MCF 10A (cell line): ENCODE results near the gene CACNA1H. TPM values are rescaled to one million over a fixed set of nuclear protein-coding genes. Genes with fewer than 3 reads are reported as not detected.

Source experiments
- BruUV-seq: library from RNA; stranded (reverse); fragments of 400-500 nt; replicated peaks from 2 replicates; lab custom pipeline; 2021; lab: Mats Ljungman, UMichigan
- CTCF ChIA-PET: fragments of 300-600 bp; sonication (Branson Sonifier 250); formaldehyde crosslinking; extraction: SDS; loops from one replicate; lab custom pipeline; 2021; ENCODE audit warnings: antibody characterized with exemption, inconsistent platforms; lab: Yijun Ruan, JAX
- POLR2A ChIA-PET: fragments of 300-600, 350-650 bp; sonication (Branson Sonifier 250); formaldehyde crosslinking; extraction: SDS; loops from one replicate; lab custom pipeline; 2020; ENCODE audit warnings: antibody characterized with exemption, inconsistent platforms; lab: Yijun Ruan, JAX
- DNase-seq: peaks from one replicate; pipeline ENCODE4 v3.0.0-alpha.2; 2018; ENCODE audit not compliant: unreplicated experiment
- H3K27ac Mint-ChIP-seq: one replicate; pipeline ENCODE4 v1.8.0; 2022; ENCODE audit warnings: mild to moderate bottlenecking, low read depth, mixed read lengths; ENCODE audit not compliant: unreplicated experiment
- H3K27me3 Mint-ChIP-seq: one replicate; pipeline ENCODE4 v1.8.0; 2022; ENCODE audit warnings: mixed read lengths; ENCODE audit not compliant: insufficient read depth, unreplicated experiment
- H3K36me3 Mint-ChIP-seq: one replicate; pipeline ENCODE4 v1.8.0; 2022; ENCODE audit warnings: mild to moderate bottlenecking, moderate library complexity, mixed read lengths; ENCODE audit not compliant: insufficient read depth, unreplicated experiment
- H3K4me1 Mint-ChIP-seq: one replicate; pipeline ENCODE4 v1.8.0; 2022; ENCODE audit warnings: mixed read lengths; ENCODE audit not compliant: insufficient read depth, unreplicated experiment
- H3K4me3 Mint-ChIP-seq: one replicate; pipeline ENCODE4 v1.8.0; 2022; ENCODE audit warnings: mild to moderate bottlenecking, moderate library complexity, mixed read lengths; ENCODE audit not compliant: unreplicated experiment
- H3K9me3 Mint-ChIP-seq: one replicate; pipeline ENCODE4 v1.8.0; 2022; ENCODE audit warnings: mixed read lengths; ENCODE audit not compliant: unreplicated experiment
- CTCF ChIP-seq: fragments of 200-600 bp; IDR thresholded peaks from one replicate; pipeline ENCODE4 v1.8.0; 2022; ENCODE audit warnings: antibody characterized with exemption, mild to moderate bottlenecking; ENCODE audit not compliant: unreplicated experiment
- intact Hi-C: fragments of 100-400 bp; cut with micrococcal nuclease; formaldehyde crosslinking; loops from 2 replicates; pipeline ENCODE4 v1.14.1; 2022
- total RNA-seq: library from RNA; stranded (reverse); gene quantifications from 2 replicates; pipeline ENCODE4 v1.2.3, GENCODE V29; 2022

The CACNA1H gene
- total RNA-seq, 1 experiment from 2014 or later = not detected

- peaks cover 33% of the 10 kb centered on the region for H3K27me3 Mint-ChIP-seq
- TF ChIP-seq CTCF = no peak
- intact Hi-C loops = no loop called here
- ChIA-PET POLR2A (no interaction called here), CTCF (interaction anchor here (0.7 kb wide), 1 partner anchor 13 kb away, joined by 3 read pairs; no protein-coding TSS in a partner anchor)
- no peaks in the 10 kb centered on the region for H3K4me1 Mint-ChIP-seq
- H3K36me3 Mint-ChIP-seq = no peaks in the 10 kb centered on the region
- no peak for DNase-seq
- no peaks in the 10 kb centered on the region for H3K9me3 Mint-ChIP-seq
- no TSS peak for BruUV-seq
- H3K4me3 Mint-ChIP-seq = no peak overlapping the region
- H3K27ac Mint-ChIP-seq = no peak overlapping the region
Measured at GRCh38 chr16:1169285-1170075, 16.6 kb downstream of the CACNA1H start.

DNA sequence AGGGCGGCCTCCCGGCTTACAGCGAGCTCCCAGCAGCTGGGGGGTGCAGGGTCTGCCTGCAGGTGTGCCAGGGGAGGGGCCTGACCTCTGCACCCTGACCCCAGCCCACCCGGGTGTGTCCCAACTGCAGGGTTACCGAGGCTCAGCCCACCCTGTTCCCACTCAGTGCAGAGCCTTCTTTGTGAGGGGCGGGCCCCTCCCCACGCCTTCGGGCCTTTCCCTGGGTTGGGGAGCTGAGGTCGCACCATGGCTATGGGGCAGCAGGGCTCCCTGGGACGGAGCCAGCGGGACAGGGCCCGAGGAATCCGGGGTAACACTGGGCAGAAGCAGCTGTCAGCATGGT, 17.1 kb downstream of the CACNA1H start:
- H3K4me1 Mint-ChIP-seq = no peaks in the 10 kb centered on the region
- peaks cover 27% of the 10 kb centered on the region for H3K27me3 Mint-ChIP-seq
- H3K9me3 Mint-ChIP-seq = no peaks in the 10 kb centered on the region
- no peak for DNase-seq
- no peak overlapping the region for H3K27ac Mint-ChIP-seq
- H3K36me3 Mint-ChIP-seq = no peaks in the 10 kb centered on the region
- BruUV-seq = no TSS peak
- ChIA-PET POLR2A (no interaction called here), CTCF (interaction anchor here (0.7 kb wide), 1 partner anchor 14 kb away, joined by 3 read pairs; no protein-coding TSS in a partner anchor)
- no peak for TF ChIP-seq CTCF
- no peak overlapping the region for H3K4me3 Mint-ChIP-seq
- intact Hi-C loops = no loop called here

DNA sequence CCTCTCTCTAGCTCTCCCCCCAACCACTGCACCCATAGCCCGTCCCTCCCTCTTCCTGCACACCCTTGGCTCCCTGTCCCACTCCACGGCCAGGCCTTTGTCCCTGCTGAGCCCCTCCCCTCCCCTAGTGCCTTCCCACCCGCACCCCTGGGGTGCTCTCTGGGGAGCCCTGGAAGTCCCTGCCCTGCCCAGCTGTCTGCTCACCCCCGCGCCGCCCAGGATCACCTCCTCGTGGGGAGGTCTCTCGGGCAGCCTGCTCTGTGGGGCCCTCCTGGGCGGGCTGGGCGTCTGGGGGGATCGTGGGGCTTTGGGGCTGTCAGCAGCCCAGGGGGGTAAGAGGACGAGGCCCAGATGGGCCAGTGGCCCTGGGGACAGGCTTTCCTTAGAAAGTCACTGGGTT, 18.1 kb downstream of the CACNA1H start:
- Mint-ChIP-seq H3K27ac (no peak overlapping the region), H3K9me3 (no peaks in the 10 kb centered on the region), H3K4me3 (no peak overlapping the region), H3K36me3 (no peaks in the 10 kb centered on the region), H3K4me1 (no peaks in the 10 kb centered on the region), H3K27me3 (peaks cover 18% of the 10 kb centered on the region)
- intact Hi-C loops = no loop called here
- no TSS peak for BruUV-seq
- TF ChIP-seq CTCF = no peak
- CTCF ChIA-PET = no interaction called here
- POLR2A ChIA-PET = interaction anchor here (0.6 kb wide), 1 partner anchor 832 kb away, joined by 3 read pairs; no protein-coding TSS in a partner anchor
- no peak for DNase-seq

DNA sequence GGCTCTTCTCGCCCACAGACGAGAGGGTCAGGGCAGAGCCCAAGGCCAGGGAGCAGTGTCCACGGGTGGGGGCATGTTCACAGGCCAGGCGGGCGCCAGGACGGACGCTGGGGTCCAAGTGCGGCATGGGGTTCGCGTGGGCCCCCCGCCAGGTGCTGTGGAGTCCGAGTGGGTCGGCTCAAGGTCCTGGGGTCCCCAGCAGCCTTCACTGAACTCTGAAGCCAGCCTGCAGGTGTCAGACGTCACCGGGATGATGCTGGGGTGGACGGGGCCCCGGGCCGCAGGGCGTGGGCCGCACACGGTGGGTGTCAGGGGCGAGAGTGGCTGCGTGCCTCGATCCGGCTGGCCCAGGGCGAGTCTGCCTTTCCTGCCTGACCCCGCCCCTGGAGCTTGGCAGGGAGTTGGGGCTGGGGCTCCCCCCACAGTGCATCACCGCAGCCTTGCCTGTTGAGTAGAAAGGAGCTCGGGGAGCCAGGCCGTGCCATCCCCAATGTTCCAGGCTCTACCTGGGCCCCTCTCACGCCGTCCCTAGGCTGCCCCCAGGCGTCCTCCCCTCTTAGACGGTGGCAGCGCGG, 19.0 kb downstream of the CACNA1H start:
- BruUV-seq = no TSS peak
- no peak for DNase-seq
- intact Hi-C loops = no loop called here
- CTCF ChIA-PET = interaction anchor here (0.6 kb wide), 1 partner anchor 256 kb away, joined by 3 read pairs; no protein-coding TSS in a partner anchor
- Mint-ChIP-seq H3K36me3 (no peaks in the 10 kb centered on the region), H3K4me1 (no peaks in the 10 kb centered on the region), H3K4me3 (no peak overlapping the region), H3K27me3 (peaks cover 13% of the 10 kb centered on the region), H3K9me3 (no peaks in the 10 kb centered on the region), H3K27ac (no peak overlapping the region)
- POLR2A ChIA-PET = no interaction called here
- no peak for TF ChIP-seq CTCF
